Thyroid gland (tissue), 4 donors: Measurements from ENCODE around the gene SGK1. TPM values are rescaled to one million over a fixed set of nuclear protein-coding genes. Genes with fewer than 3 reads are reported as not detected.
"Not testable (repeated sequence)": the region's sequence is repeated elsewhere in the genome, so short reads cannot be mapped to it uniquely, and the experiment has no call there.

Experiments
- DNase-seq, 2 donors: peaks; one replicate each; pipeline ENCODE4 v3.0.0-alpha.2; 2019
- H3K27ac ChIP-seq, 3 donors: fragments of 200-600 bp; sonication (generic); 1 replicate in 2 of 3; 2 replicates in 1 of 3; pipeline ENCODE4 v1.5.1; 2016 to 2019; ENCODE audit warnings: mild to moderate bottlenecking in 1 of 3, moderate library complexity in 1 of 3
- H3K27me3 ChIP-seq: fragments of 200-600 bp; sonication (generic); one replicate; pipeline ENCODE4 v1.5.1; 2019
- H3K36me3 ChIP-seq, 2 donors: fragments of 200-600 bp; sonication (generic); one replicate each; pipeline ENCODE4 v1.5.1; 2016 to 2019
- H3K4me1 ChIP-seq, 2 donors: fragments of 200-600 bp; sonication (generic); one replicate each; pipeline ENCODE4 v1.5.1; 2017 to 2019
- H3K4me3 ChIP-seq, 3 donors: fragments of 200-600 bp; sonication (generic); replicated peaks in 1 of 3; 1 replicate in 2 of 3; 2 replicates in 1 of 3; pipeline ENCODE4 v1.5.1; 2016; ENCODE audit warnings: mild to moderate bottlenecking in 1 of 3
- H3K9me3 ChIP-seq: fragments of 200-600 bp; sonication (generic); one replicate; pipeline ENCODE4 v1.5.1; 2017
- POLR2A ChIP-seq, 2 donors: fragments of 450-650 bp; IDR thresholded peaks; one replicate each; pipeline ENCODE4 v1.6.1; 2017; ENCODE audit warnings: antibody characterized with exemption in 2 of 2, mild to moderate bottlenecking in 2 of 2, moderate library complexity in 1 of 2
- WGBS, 2 donors: methylation state at CpG; one replicate each; pipeline ENCODE4 v1.1.5; 2017; 5-methylcytosine and 5-hydroxymethylcytosine counted together
- intact Hi-C: fragments of 100-400 bp; cut with DNase I; formaldehyde crosslinking; loops from one replicate; pipeline ENCODE4 v1.15.1; 2023
- total RNA-seq, 4 donors: library from RNA; depleted of rRNA; stranded (reverse); fragments of >200 nt; gene quantifications; one replicate each; pipeline ENCODE4 v1.2.3, GENCODE V29; 2016
- TF ChIP-seq, protein P1 (sequence below), 6 experiments: fragments of 200-600 bp in 3 of 6; fragments of 450-650 bp in 3 of 6; sonication (generic) in 3 of 6; IDR thresholded peaks; one replicate each; pipeline ENCODE4 v1.5.1; 2016 to 2019; ENCODE audit warnings: antibody characterized with exemption in 6 of 6, mild to moderate bottlenecking in 2 of 6, inconsistent platforms in 1 of 6, moderate library complexity in 1 of 6

SGK1 gene
- total RNA-seq, 4 donors from 2014 or later, result 151 to 361 (median 194) TPM

DNA sequence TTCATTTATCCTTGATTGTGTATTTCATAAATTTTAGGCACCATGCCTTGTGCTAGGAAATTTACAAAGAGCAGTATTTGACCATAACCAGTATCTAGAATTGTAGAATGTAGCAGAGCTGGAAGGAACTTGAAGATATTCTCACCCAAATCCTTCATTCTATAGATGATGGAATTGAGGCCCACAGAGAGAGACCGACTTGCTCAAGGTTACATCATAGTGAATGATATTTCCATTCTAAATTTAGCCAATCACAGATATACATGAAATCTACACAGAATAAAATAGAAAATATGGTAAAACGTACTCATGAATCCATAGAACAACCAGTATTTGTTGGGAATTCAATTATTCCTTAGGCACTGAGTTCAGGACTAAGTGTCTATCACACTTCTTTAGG lies 10.9 kb upstream of the SGK1 start:
- Histone ChIP-seq H3K4me1 (no peaks in the 10 kb centered on the region), H3K36me3 (no peaks in the 10 kb centered on the region), H3K4me3 (no peak overlapping the region), H3K27ac (no peak overlapping the region), H3K9me3 (no peaks in the 10 kb centered on the region), H3K27me3 (no peaks in the 10 kb centered on the region)
- no peak for DNase-seq
- intact Hi-C loops, result no loop called here
- TF ChIP-seq POLR2A (IDR thresholded peaks at IDR 0.05), result no peak
- TF ChIP-seq, protein P1, sequence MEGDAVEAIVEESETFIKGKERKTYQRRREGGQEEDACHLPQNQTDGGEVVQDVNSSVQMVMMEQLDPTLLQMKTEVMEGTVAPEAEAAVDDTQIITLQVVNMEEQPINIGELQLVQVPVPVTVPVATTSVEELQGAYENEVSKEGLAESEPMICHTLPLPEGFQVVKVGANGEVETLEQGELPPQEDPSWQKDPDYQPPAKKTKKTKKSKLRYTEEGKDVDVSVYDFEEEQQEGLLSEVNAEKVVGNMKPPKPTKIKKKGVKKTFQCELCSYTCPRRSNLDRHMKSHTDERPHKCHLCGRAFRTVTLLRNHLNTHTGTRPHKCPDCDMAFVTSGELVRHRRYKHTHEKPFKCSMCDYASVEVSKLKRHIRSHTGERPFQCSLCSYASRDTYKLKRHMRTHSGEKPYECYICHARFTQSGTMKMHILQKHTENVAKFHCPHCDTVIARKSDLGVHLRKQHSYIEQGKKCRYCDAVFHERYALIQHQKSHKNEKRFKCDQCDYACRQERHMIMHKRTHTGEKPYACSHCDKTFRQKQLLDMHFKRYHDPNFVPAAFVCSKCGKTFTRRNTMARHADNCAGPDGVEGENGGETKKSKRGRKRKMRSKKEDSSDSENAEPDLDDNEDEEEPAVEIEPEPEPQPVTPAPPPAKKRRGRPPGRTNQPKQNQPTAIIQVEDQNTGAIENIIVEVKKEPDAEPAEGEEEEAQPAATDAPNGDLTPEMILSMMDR (IDR thresholded peaks at IDR 0.05), result no peak
- 91 to 97% methylated on average over 2 of the region's 2 CpGs for WGBS, 2 donors

DNA sequence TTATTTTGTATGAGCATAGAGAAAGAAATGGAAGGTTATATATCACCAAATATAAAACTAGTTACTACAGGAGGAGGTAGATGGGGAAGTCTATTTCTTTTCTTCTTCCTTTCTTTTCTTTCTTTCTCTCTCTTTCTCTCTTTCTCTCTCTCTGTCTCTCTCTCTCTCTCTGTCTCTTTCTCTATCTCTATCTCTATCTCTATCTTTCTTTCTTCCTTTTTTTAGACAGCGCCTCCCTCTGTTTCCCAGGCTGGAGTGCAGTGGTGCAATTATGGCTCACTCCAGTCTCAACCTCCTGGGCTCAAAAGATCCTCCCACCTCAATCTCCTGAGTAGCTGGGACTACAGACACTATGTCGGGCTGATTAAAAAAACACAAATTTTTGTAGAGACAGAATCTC lies 10.2 kb upstream of the SGK1 start:
- Histone ChIP-seq H3K4me1 (no peaks in the 10 kb centered on the region), H3K27ac (no peak overlapping the region), H3K36me3 (no peaks in the 10 kb centered on the region), H3K27me3 (no peaks in the 10 kb centered on the region), H3K4me3 (no peak overlapping the region), H3K9me3 (no peaks in the 10 kb centered on the region)
- WGBS, 2 donors, result 84 to 90% methylated on average over 2 of the region's 2 CpGs
- DNase-seq, result no peak
- TF ChIP-seq POLR2A (IDR thresholded peaks at IDR 0.05), result no peak
- TF ChIP-seq, protein P1 (IDR thresholded peaks at IDR 0.05), result no peak
- intact Hi-C loops, result no loop called here

DNA sequence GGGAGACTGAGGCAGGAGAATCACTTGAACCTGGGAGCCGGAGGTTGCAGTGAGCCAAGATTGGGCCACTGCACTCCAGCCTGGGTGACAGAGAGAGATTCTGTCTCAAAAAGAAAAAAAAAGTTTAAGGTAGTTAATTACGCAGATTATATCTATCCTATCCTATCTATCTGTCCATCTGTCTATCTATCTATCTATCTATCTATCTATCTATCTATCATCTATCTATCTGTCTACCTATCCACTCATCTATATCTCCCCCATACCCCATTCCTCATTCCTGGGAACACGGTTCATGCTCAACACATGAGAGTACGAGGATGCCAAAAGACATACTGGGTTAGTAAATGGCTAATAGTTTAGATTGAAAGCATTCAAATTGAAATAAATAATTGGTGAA lies 8.3 kb upstream of the SGK1 start:
- H3K4me1 ChIP-seq, DNase-seq, H3K36me3 ChIP-seq, H3K27ac ChIP-seq, H3K9me3 ChIP-seq, H3K27me3 ChIP-seq, H3K4me3 ChIP-seq, intact Hi-C loops: not testable (repeated sequence)
- 97 to 98% methylated on average over 4 of the region's 4 CpGs for WGBS, 2 donors

DNA sequence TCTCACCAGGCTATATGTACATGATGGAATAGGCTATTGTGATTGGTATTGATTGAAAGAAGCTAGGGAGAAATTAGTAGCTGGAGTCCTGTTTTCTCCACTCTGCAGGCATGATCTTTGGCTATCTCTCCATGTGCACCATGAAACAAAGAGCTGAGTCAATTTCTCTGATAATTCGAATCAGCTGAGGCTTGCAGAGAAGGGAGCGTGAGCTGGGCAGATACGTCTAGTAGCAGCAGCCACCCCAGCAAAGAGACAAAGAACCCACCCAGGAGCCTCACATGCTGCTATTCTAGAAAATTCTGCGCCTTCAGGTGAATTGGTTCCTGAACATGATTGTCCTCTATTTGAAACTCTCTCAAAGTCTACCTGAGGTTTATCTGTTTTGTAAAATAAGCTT lies 6.9 kb upstream of the SGK1 start:
- no peak overlapping the region for H3K27ac ChIP-seq
- WGBS, 2 donors, result 96 to 97% methylated on average over 4 of the region's 4 CpGs
- no peaks in the 10 kb centered on the region for H3K4me1 ChIP-seq
- no peaks in the 10 kb centered on the region for H3K9me3 ChIP-seq
- H3K4me3 ChIP-seq, result no peak overlapping the region
- H3K27me3 ChIP-seq, result no peaks in the 10 kb centered on the region
- no peak for TF ChIP-seq POLR2A (IDR thresholded peaks at IDR 0.05)
- TF ChIP-seq, protein P1 (IDR thresholded peaks at IDR 0.05), result no peak
- no peaks in the 10 kb centered on the region for H3K36me3 ChIP-seq
- DNase-seq, result no peak
- intact Hi-C loops, result no loop called here

DNA sequence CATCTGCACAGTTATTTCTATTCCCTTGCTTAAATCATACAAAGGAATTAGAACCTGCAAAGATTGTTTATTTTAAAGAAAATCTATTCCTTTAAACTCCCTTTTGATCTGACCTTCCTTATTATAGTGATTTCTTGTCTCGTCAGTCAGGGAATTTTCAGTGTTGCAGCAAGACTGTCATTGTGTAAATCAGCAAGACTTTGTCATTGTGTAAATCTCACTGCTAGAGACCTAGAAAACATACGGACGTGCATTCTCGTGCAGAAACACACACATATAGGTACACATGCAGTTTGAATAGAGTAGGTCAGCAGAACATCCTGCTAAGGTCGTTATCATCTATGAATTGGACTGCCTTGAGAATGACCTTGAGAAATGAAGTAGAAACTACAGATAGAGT lies 6.2 kb upstream of the SGK1 start:
- Histone ChIP-seq H3K4me1 (no peaks in the 10 kb centered on the region), H3K9me3 (no peaks in the 10 kb centered on the region), H3K36me3 (no peaks in the 10 kb centered on the region), H3K27ac (no peak overlapping the region), H3K4me3 (no peak overlapping the region), H3K27me3 (no peaks in the 10 kb centered on the region)
- TF ChIP-seq, protein P1 (IDR thresholded peaks at IDR 0.05), result no peak
- TF ChIP-seq POLR2A (IDR thresholded peaks at IDR 0.05), result no peak
- 80 to 82% methylated on average over 5 of the region's 5 CpGs for WGBS, 2 donors
- DNase-seq, result no peak
- intact Hi-C loops, result no loop called here

DNA sequence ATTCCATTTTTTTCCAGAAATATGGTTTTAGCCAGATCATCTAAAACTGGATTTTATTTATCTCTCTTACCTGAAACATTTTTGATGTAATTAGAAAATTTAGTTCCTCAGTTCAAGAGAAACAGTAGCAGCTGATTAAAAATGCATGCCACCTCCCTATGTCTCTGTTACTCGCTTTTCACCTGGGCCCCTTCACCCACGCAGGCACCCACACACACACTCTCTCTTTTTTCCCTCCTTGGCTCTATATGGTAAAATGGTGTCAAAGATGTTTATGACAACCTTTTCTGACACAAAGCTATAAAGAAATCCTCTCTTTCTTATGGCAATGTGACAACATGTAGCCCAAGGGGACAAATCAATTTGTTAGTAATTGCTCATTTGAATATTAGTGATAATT lies 5.8 kb upstream of the SGK1 start:
- no peak overlapping the region for H3K4me3 ChIP-seq
- no peaks in the 10 kb centered on the region for H3K27me3 ChIP-seq
- intact Hi-C loops, result no loop called here
- no peaks in the 10 kb centered on the region for H3K9me3 ChIP-seq
- 96 to 97% methylated on average over 2 of the region's 2 CpGs for WGBS, 2 donors
- no peak overlapping the region for H3K27ac ChIP-seq
- H3K4me1 ChIP-seq, result no peaks in the 10 kb centered on the region
- H3K36me3 ChIP-seq, result no peaks in the 10 kb centered on the region
- DNase-seq, result no peak
- TF ChIP-seq, protein P1 (IDR thresholded peaks at IDR 0.05), result no peak
- no peak for TF ChIP-seq POLR2A (IDR thresholded peaks at IDR 0.05)
